GM23338 (cell line): ENCODE measurements around the gene TRPM2. TPM values are rescaled to one million over a fixed set of nuclear protein-coding genes. Genes with fewer than 3 reads are reported as not detected.

Source experiments
- ATAC-seq: fragments of 200-7000 bp; cut with Tn5 transposase; 3 replicates; pipeline ENCODE4 v1.9.1; 2020
- DNase-seq: peaks from one replicate; pipeline ENCODE4 v3.0.0-alpha.2; 2015; ENCODE audit warnings: low spot score
- H2AFZ ChIP-seq: fragments of 200-600 bp; sonication (generic); 2 replicates; pipeline ENCODE4 v1.8.0; 2016; ENCODE audit warnings: antibody characterized with exemption, mild to moderate bottlenecking, moderate library complexity
- H3F3A ChIP-seq: fragments of 200-600 bp; sonication (generic); replicated peaks from 2 replicates; pipeline ENCODE4 v1.8.0; 2017; ENCODE audit warnings: antibody characterized with exemption, mixed run types, low read depth
- H3K27ac ChIP-seq: fragments of 200-600 bp; sonication (generic); 2 replicates; pipeline ENCODE4 v1.6.1; 2016; ENCODE audit warnings: low read depth
- H3K27me3 ChIP-seq: fragments of 200-600 bp; sonication (generic); 2 replicates; pipeline ENCODE4 v1.8.0; 2016; ENCODE audit warnings: mild to moderate bottlenecking, mixed run types, moderate library complexity; ENCODE audit not compliant: insufficient read depth
- H3K36me3 ChIP-seq: fragments of 200-600 bp; sonication (generic); 2 replicates; pipeline ENCODE4 v1.8.0; 2016; ENCODE audit warnings: mild to moderate bottlenecking; ENCODE audit not compliant: insufficient read depth
- H3K4me1 ChIP-seq: fragments of 200-600 bp; sonication (generic); 2 replicates; pipeline ENCODE4 v1.8.0; 2016; ENCODE audit warnings: mild to moderate bottlenecking, moderate library complexity; ENCODE audit not compliant: insufficient read depth
- H3K4me2 ChIP-seq: fragments of 200-600 bp; sonication (generic); 2 replicates; pipeline ENCODE4 v1.7.1; 2017; ENCODE audit warnings: mixed run types
- H3K4me3 ChIP-seq: fragments of 200-600 bp; sonication (generic); 2 replicates; pipeline ENCODE4 v1.6.1; 2016; ENCODE audit warnings: mixed run types
- H3K79me2 ChIP-seq: fragments of 200-600 bp; sonication (generic); replicated peaks from 2 replicates; pipeline ENCODE4 v1.8.0; 2017; ENCODE audit warnings: mild to moderate bottlenecking; ENCODE audit not compliant: insufficient read depth
- H3K9me2 ChIP-seq: fragments of 200-600 bp; sonication (generic); 2 replicates; pipeline ENCODE4 v1.8.0; 2017; ENCODE audit not compliant: insufficient read depth
- H4K20me1 ChIP-seq: fragments of 200-600 bp; sonication (generic); replicated peaks from 2 replicates; pipeline ENCODE4 v1.8.0; 2017; ENCODE audit warnings: mild to moderate bottlenecking; ENCODE audit not compliant: insufficient read depth
- H3K27ac Mint-ChIP-seq: 2 replicates; pipeline ENCODE4 v1.8.0; 2020; ENCODE audit warnings: inconsistent platforms, mild to moderate bottlenecking, moderate library complexity, mixed read lengths
- H3K27me3 Mint-ChIP-seq: 3 replicates; pipeline ENCODE4 v1.8.0; 2022; ENCODE audit warnings: low read depth, mild to moderate bottlenecking, moderate library complexity, mixed read lengths, inconsistent platforms; ENCODE audit not compliant: insufficient read depth, poor library complexity
- H3K36me3 Mint-ChIP-seq: 3 replicates; pipeline ENCODE4 v1.8.0; 2021; ENCODE audit warnings: low read depth, mild to moderate bottlenecking, inconsistent platforms, moderate library complexity, mixed read lengths
- H3K4me1 Mint-ChIP-seq: 3 replicates; pipeline ENCODE4 v1.8.0; 2020; ENCODE audit warnings: mild to moderate bottlenecking, inconsistent platforms, mixed read lengths
- H3K4me3 Mint-ChIP-seq: 3 replicates; pipeline ENCODE4 v1.8.0; 2021; ENCODE audit warnings: moderate library complexity, mild to moderate bottlenecking, inconsistent platforms, mixed read lengths
- H3K9me3 Mint-ChIP-seq: 3 replicates; pipeline ENCODE4 v1.8.0; 2020; ENCODE audit warnings: moderate library complexity, mild to moderate bottlenecking, inconsistent platforms, mixed read lengths
- CREB1 ChIP-seq: fragments of 250-450 bp; sonication (Bioruptor Pico); IDR thresholded peaks from 2 replicates; pipeline ENCODE4 v1.5.0; 2020; ENCODE audit warnings: low read depth, mild to moderate bottlenecking, moderate library complexity
- EZH2 ChIP-seq: fragments of 200-600 bp; sonication (generic); IDR thresholded peaks from one replicate; pipeline ENCODE4 v1.8.0; 2017; ENCODE audit warnings: antibody characterized with exemption, mild to moderate bottlenecking, low read depth; ENCODE audit not compliant: unreplicated experiment
- EZH2phosphoT487 ChIP-seq: fragments of 200-600 bp; sonication (generic); IDR thresholded peaks from one replicate; pipeline ENCODE4 v1.8.1; 2018; ENCODE audit warnings: antibody characterized with exemption; ENCODE audit not compliant: unreplicated experiment
- JUNB ChIP-seq: IDR thresholded peaks from one replicate; pipeline ENCODE4 v1.6.1; 2016; ENCODE audit warnings: antibody characterized with exemption; ENCODE audit not compliant: unreplicated experiment
- POLR2AphosphoS5 ChIP-seq: IDR thresholded peaks from 2 replicates; pipeline ENCODE4 v1.6.1; 2016; ENCODE audit warnings: antibody characterized with exemption, low read depth
- STAT1 ChIP-seq: IDR thresholded peaks from one replicate; pipeline ENCODE4 v1.6.1; 2016; ENCODE audit warnings: antibody characterized with exemption; ENCODE audit not compliant: unreplicated experiment
- ZNF114 ChIP-seq: fragments of 250-450 bp; sonication (Bioruptor Pico); IDR thresholded peaks from 2 replicates; pipeline ENCODE4 v1.5.0; 2020; ENCODE audit warnings: mild to moderate bottlenecking, moderate library complexity
- ZNF331 ChIP-seq: fragments of 250-450 bp; sonication (Bioruptor Pico); IDR thresholded peaks from 2 replicates; pipeline ENCODE4 v1.5.0; 2020; ENCODE audit warnings: low read depth, mild to moderate bottlenecking, moderate library complexity
- polyA plus RNA-seq: library from polyadenylated mRNA; unstranded; fragments of >200 nt; fragmentation: Nextera tagmentation; extraction: Ambion mirVana; gene quantifications from 2 replicates; pipeline ENCODE4 v1.2.1, GENCODE V29; 2016
- total RNA-seq: library from RNA; depleted of rRNA; stranded (reverse); fragments of >200 nt; shearing (Covaris generic); gene quantifications from 2 replicates; pipeline ENCODE4 v1.2.3, GENCODE V29; 2014
- TF ChIP-seq, protein P1 (sequence below): IDR thresholded peaks from one replicate; pipeline ENCODE4 v1.6.1; 2018; ENCODE audit warnings: antibody characterized with exemption; ENCODE audit not compliant: unreplicated experiment
- TF ChIP-seq, protein P2 (sequence below): IDR thresholded peaks from 2 replicates; pipeline ENCODE4 v1.6.1; 2016; ENCODE audit warnings: antibody characterized with exemption
- TF ChIP-seq, protein P3 (sequence below), 2 experiments: fragments of 200-600 bp in 1 of 2; sonication (generic) in 1 of 2; conservative IDR thresholded peaks; 2 replicates each; pipeline versions ENCODE4 v1.5.1 to v1.6.1; 2016 to 2017; ENCODE audit warnings: antibody characterized with exemption in 2 of 2, low read depth in 2 of 2, mild to moderate bottlenecking in 2 of 2, moderate library complexity in 1 of 2

Gene TRPM2
- total and polyA plus RNA-seq, 2 experiments from 2014 or later, result 0.53 to 0.83 TPM

DNA sequence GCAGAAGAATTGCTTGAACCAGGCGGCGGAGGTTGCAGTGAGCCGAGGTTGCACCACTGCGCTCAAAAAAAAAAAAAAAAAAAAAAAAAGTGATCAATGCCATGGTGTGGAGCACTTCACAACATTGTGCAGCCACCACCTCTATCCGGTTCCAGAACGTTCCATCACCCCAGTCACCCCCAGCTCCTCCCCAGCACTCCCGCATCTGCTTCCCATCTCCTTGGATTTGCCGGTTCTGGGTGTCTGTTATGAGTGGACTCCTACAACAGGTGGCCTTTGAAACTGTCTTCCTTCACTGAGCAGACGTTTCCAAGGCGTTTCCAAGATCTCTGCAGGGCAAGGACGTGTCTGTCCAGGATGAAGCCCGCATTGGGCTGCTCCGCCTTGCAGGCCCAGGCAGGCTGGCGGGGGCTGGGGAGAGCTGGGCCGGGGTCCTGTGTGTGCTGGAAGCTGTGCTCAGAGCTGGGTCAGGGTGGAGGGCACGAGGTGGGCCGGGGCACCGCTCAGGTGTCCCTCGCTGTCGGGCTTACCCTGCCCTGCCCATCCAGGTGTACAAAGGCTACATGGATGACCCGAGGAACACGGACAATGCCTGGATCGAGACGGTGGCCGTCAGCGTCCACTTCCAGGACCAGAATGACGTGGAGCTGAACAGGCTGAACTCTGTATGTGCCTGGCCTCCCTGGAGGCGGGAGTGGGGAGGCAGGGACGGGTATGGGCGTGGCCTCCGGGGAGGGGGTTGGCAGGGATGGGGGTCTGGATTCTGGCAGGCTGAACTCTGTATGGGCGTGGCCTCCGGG, 87.0 kb downstream of the TRPM2 start (continued):
- TF ChIP-seq, protein P1, sequence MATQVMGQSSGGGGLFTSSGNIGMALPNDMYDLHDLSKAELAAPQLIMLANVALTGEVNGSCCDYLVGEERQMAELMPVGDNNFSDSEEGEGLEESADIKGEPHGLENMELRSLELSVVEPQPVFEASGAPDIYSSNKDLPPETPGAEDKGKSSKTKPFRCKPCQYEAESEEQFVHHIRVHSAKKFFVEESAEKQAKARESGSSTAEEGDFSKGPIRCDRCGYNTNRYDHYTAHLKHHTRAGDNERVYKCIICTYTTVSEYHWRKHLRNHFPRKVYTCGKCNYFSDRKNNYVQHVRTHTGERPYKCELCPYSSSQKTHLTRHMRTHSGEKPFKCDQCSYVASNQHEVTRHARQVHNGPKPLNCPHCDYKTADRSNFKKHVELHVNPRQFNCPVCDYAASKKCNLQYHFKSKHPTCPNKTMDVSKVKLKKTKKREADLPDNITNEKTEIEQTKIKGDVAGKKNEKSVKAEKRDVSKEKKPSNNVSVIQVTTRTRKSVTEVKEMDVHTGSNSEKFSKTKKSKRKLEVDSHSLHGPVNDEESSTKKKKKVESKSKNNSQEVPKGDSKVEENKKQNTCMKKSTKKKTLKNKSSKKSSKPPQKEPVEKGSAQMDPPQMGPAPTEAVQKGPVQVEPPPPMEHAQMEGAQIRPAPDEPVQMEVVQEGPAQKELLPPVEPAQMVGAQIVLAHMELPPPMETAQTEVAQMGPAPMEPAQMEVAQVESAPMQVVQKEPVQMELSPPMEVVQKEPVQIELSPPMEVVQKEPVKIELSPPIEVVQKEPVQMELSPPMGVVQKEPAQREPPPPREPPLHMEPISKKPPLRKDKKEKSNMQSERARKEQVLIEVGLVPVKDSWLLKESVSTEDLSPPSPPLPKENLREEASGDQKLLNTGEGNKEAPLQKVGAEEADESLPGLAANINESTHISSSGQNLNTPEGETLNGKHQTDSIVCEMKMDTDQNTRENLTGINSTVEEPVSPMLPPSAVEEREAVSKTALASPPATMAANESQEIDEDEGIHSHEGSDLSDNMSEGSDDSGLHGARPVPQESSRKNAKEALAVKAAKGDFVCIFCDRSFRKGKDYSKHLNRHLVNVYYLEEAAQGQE, result no peak
- TF ChIP-seq POLR2AphosphoS5, result no peak
- TF ChIP-seq CREB1 (CRISPR knock-in tag), result no peak

DNA sequence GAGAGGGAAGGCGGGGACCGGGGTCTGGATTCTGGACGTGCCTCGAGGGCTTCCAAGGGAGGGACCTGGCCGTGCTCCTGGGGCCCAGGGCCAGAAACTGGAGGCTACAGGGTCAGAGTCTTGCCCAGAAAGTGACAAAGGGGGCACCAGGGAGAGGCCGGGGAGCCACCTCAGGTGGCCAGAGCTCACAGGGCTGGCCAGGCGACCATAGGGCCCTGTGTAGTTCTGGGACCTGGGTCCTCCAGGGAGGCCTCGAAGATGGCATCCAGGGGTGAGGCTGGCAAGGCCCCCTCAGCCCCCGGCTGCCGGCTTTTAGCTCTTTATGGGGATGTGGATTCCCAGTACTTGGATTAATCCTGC, 87.6 kb downstream of the TRPM2 start:
- no peak overlapping the region; the same call in 1 of the 2 replicates for H2AFZ ChIP-seq
- Mint-ChIP-seq H3K4me1 (no peaks in the 10 kb centered on the region), H3K27ac (no peak overlapping the region), H3K4me3 (no peak overlapping the region), H3K27me3 (peaks cover 9% of the 10 kb centered on the region), H3K9me3 (no peaks in the 10 kb centered on the region), H3K36me3 (no peaks in the 10 kb centered on the region)
- DNase-seq (no peak), ATAC-seq (no peak)
- no peak overlapping the region for H3K4me3 ChIP-seq
- H3F3A ChIP-seq, result no peaks in the 10 kb centered on the region
- no peaks in the 10 kb centered on the region for H3K79me2 ChIP-seq
- no peak overlapping the region for H3K27ac ChIP-seq
- H3K4me1 ChIP-seq, result no peaks in the 10 kb centered on the region
- H4K20me1 ChIP-seq, result no peaks in the 10 kb centered on the region
- H3K27me3 ChIP-seq, result no peaks in the 10 kb centered on the region
- H3K9me2 ChIP-seq, result no peaks in the 10 kb centered on the region
- H3K4me2 ChIP-seq, result no peak overlapping the region
- no peaks in the 10 kb centered on the region for H3K36me3 ChIP-seq
- no peak for TF ChIP-seq ZNF114
- TF ChIP-seq, protein P1, result no peak
- no peak for TF ChIP-seq ZNF331 (CRISPR knock-in tag)
- no peak for TF ChIP-seq EZH2
- no peak for TF ChIP-seq POLR2AphosphoS5
- TF ChIP-seq, protein P2, sequence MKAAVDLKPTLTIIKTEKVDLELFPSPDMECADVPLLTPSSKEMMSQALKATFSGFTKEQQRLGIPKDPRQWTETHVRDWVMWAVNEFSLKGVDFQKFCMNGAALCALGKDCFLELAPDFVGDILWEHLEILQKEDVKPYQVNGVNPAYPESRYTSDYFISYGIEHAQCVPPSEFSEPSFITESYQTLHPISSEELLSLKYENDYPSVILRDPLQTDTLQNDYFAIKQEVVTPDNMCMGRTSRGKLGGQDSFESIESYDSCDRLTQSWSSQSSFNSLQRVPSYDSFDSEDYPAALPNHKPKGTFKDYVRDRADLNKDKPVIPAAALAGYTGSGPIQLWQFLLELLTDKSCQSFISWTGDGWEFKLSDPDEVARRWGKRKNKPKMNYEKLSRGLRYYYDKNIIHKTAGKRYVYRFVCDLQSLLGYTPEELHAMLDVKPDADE, result no peak
- TF ChIP-seq EZH2phosphoT487, result no peak
- TF ChIP-seq, protein P3, sequence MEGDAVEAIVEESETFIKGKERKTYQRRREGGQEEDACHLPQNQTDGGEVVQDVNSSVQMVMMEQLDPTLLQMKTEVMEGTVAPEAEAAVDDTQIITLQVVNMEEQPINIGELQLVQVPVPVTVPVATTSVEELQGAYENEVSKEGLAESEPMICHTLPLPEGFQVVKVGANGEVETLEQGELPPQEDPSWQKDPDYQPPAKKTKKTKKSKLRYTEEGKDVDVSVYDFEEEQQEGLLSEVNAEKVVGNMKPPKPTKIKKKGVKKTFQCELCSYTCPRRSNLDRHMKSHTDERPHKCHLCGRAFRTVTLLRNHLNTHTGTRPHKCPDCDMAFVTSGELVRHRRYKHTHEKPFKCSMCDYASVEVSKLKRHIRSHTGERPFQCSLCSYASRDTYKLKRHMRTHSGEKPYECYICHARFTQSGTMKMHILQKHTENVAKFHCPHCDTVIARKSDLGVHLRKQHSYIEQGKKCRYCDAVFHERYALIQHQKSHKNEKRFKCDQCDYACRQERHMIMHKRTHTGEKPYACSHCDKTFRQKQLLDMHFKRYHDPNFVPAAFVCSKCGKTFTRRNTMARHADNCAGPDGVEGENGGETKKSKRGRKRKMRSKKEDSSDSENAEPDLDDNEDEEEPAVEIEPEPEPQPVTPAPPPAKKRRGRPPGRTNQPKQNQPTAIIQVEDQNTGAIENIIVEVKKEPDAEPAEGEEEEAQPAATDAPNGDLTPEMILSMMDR (conservative IDR thresholded peaks at IDR 0.05; ENCODE audit: low read depth in 2 of 2), result no peak
- no peak for TF ChIP-seq JUNB
- no peak for TF ChIP-seq STAT1
- no peak for TF ChIP-seq CREB1 (CRISPR knock-in tag)
